ENCODE results near the gene C1QTNF8.

GRCh38 chr16:1074379-1074649 lies 21.7 kb downstream of the C1QTNF8 start:
- TF ChIP-seq CTCF (IDR thresholded peaks at IDR 0.05) (no peak), TCF7L2 (IDR thresholded peaks at IDR 0.05; ENCODE audit: low read depth, low read length) (no peak), POLR2AphosphoS5 (IDR thresholded peaks at IDR 0.05; ENCODE audit: low read depth, low read length) (no peak), REST (IDR thresholded peaks at IDR 0.05; ENCODE audit: insufficient read depth in 1 of 2, low read depth in 2 of 2, low read length in 1 of 2) (no peak), SIN3A (IDR thresholded peaks at IDR 0.05; ENCODE audit: borderline replicate concordance, insufficient read depth, low read depth, low read length) (no peak)
